PC-3 (cell line): ENCODE data around the gene KRTAP10-7. TPM values are rescaled to one million over a fixed set of nuclear protein-coding genes. Genes with fewer than 3 reads are reported as not detected.

Experiments
- ATAC-seq: fragments of 200-7000 bp; cut with Tn5 transposase; 2 replicates; pipeline ENCODE4 v1.9.1; 2020; ENCODE audit warnings: mild to moderate bottlenecking, moderate library complexity
- BruUV-seq: library from RNA; stranded (reverse); fragments of 400-500 nt; replicated peaks from 2 replicates; lab custom pipeline; 2021; lab: Mats Ljungman, UMichigan
- CTCF ChIA-PET: fragments of 300-600 bp; sonication (Branson Sonifier 250); formaldehyde crosslinking; loops from one replicate; lab custom pipeline; 2022; ENCODE audit warnings: antibody characterized with exemption; lab: Charles Lee
- POLR2A ChIA-PET: fragments of 300-600 bp; sonication (Branson Sonifier 250); formaldehyde crosslinking; loops from one replicate; lab custom pipeline; 2022; ENCODE audit warnings: antibody characterized with exemption; ENCODE audit not compliant: unreplicated experiment; lab: Charles Lee
- DNase-seq: peaks from one replicate; pipeline ENCODE4 v3.0.0-alpha.2; 2015
- H2AFZ ChIP-seq: fragments of 300-600 bp; sonication (generic); 2 replicates; pipeline ENCODE4 v1.6.0; 2016; ENCODE audit warnings: antibody characterized with exemption, low read length
- H3F3A ChIP-seq: fragments of 300-600 bp; sonication (generic); one replicate; pipeline ENCODE4 v1.6.0; 2017; ENCODE audit warnings: antibody characterized with exemption, low read length, control low read depth, mild to moderate bottlenecking; ENCODE audit not compliant: unreplicated experiment
- H3K27ac ChIP-seq: fragments of 300-600 bp; sonication (generic); 2 replicates; pipeline ENCODE4 v1.5.1; 2016; ENCODE audit warnings: mild to moderate bottlenecking, low read length
- H3K27me3 ChIP-seq: fragments of 300-600 bp; sonication (generic); 2 replicates; pipeline ENCODE4 v1.6.1; 2016; ENCODE audit warnings: low read length, mixed read lengths
- H3K36me3 ChIP-seq: fragments of 300-600 bp; sonication (generic); 2 replicates; pipeline ENCODE4 v1.6.1; 2016; ENCODE audit warnings: low read depth, mixed run types, low read length, mixed read lengths
- H3K4me1 ChIP-seq: fragments of 300-600 bp; sonication (generic); 2 replicates; pipeline ENCODE4 v1.5.1; 2016; ENCODE audit warnings: low read length; ENCODE audit not compliant: insufficient read depth
- H3K4me2 ChIP-seq: fragments of 300-600 bp; sonication (generic); 2 replicates; pipeline ENCODE4 v1.6.0; 2016; ENCODE audit warnings: low read length
- H3K4me3 ChIP-seq: fragments of 300-600 bp; sonication (generic); 2 replicates; pipeline ENCODE4 v1.5.1; 2016; ENCODE audit warnings: mild to moderate bottlenecking, low read length, mixed read lengths
- H3K79me2 ChIP-seq: fragments of 300-600 bp; sonication (generic); 2 replicates; pipeline ENCODE4 v1.6.1; 2017; ENCODE audit warnings: low read length, mixed read lengths
- H3K9ac ChIP-seq: fragments of 300-600 bp; sonication (generic); 2 replicates; pipeline ENCODE4 v1.6.0; 2016; ENCODE audit warnings: mild to moderate bottlenecking, low read length
- H3K9me2 ChIP-seq: fragments of 300-600 bp; sonication (generic); replicated peaks from 2 replicates; pipeline ENCODE4 v1.6.1; 2016; ENCODE audit warnings: mixed run types, low read length, mixed read lengths
- H3K9me3 ChIP-seq: fragments of 300-600 bp; sonication (generic); 2 replicates; pipeline ENCODE4 v1.6.1; 2016; ENCODE audit warnings: low read length, mixed read lengths
- H4K20me1 ChIP-seq: fragments of 300-600 bp; sonication (generic); 2 replicates; pipeline ENCODE4 v1.6.1; 2016; ENCODE audit warnings: low read length, mixed read lengths
- CTCF ChIP-seq: fragments of 300-600 bp; sonication (generic); conservative IDR thresholded peaks from 2 replicates; pipeline ENCODE4 v1.5.1; 2017; ENCODE audit warnings: antibody characterized with exemption, low read depth, mild to moderate bottlenecking, low read length
- EZH2 ChIP-seq: fragments of 300-600 bp; sonication (generic); IDR thresholded peaks from one replicate; pipeline ENCODE4 v1.6.1; 2017; ENCODE audit warnings: antibody characterized with exemption, mild to moderate bottlenecking, low read length; ENCODE audit not compliant: unreplicated experiment
- EZH2phosphoT487 ChIP-seq: fragments of 300-600 bp; sonication (generic); IDR thresholded peaks from 2 replicates; pipeline ENCODE4 v1.6.1; 2018; ENCODE audit warnings: mild to moderate bottlenecking, antibody characterized with exemption, low read length, borderline replicate concordance
- intact Hi-C: fragments of 100-400 bp; cut with micrococcal nuclease; formaldehyde crosslinking; loops from 2 replicates; pipeline ENCODE4 v1.9.0; 2023
- total RNA-seq: library from RNA; depleted of rRNA; stranded (reverse); fragments of >200 nt; gene quantifications from 2 replicates; pipeline ENCODE4 v1.2.3, GENCODE V29; 2014

The KRTAP10-7 gene
- total RNA-seq, 1 experiment from 2014 or later: not detected

- intact Hi-C loops: no loop called here
- no TSS peak for BruUV-seq
- H3K4me1 ChIP-seq: no peaks in the 10 kb centered on the region
- no peaks in the 10 kb centered on the region for H3K9me3 ChIP-seq
- DNase-seq: no peak
- TF ChIP-seq EZH2phosphoT487 (no peak), EZH2 (no peak), CTCF (no peak)
- no peak for ATAC-seq
- CTCF ChIA-PET: no interaction called here
- H3K27ac ChIP-seq: no peak within 1 kb of the TSS
- no peak within 1 kb of the TSS for H3K4me2 ChIP-seq
- no peak within 1 kb of the TSS for H3K4me3 ChIP-seq
- no peaks in the 10 kb centered on the region for H3K9me2 ChIP-seq
- H3K9ac ChIP-seq: no peak within 1 kb of the TSS
- H3K27me3 ChIP-seq: no peaks in the 10 kb centered on the region
- H3K79me2 ChIP-seq: no peaks in the 10 kb centered on the region
- no peaks in the 10 kb centered on the region for H3K36me3 ChIP-seq
- no peaks in the 10 kb centered on the region for H3F3A ChIP-seq
- no peaks in the 10 kb centered on the region for H4K20me1 ChIP-seq
- POLR2A ChIA-PET: no interaction called here
- H2AFZ ChIP-seq: no peak within 1 kb of the TSS
These were observed 41.7 kb upstream of the KRTAP10-7 start, which contains the start of gene KRTAP10-3 for GRCh38 chr21:44558695-44559094. TSS of gene KRTAP10-3 (minus strand) at chr21:44558795. CDS start at chr21:44558715, 80 bp downstream.

GRCh38 chr21:44564099-44564498 lies 36.3 kb upstream of the KRTAP10-7 start:
- no peaks in the 10 kb centered on the region for H3K9me2 ChIP-seq

More at GRCh38 chr21:44564099-44564498, 36.3 kb upstream of the KRTAP10-7 start:
- H2AFZ ChIP-seq: no peak overlapping the region
- no peaks in the 10 kb centered on the region for H3K27me3 ChIP-seq
- H3K4me1 ChIP-seq: no peaks in the 10 kb centered on the region
- no peak overlapping the region for H3K4me3 ChIP-seq
- H3K27ac ChIP-seq: no peak overlapping the region
- no peak for DNase-seq
- no peaks in the 10 kb centered on the region for H3K36me3 ChIP-seq
- H3K9ac ChIP-seq: no peak overlapping the region
- no peak for ATAC-seq
- ChIA-PET POLR2A (no interaction called here), CTCF (no interaction called here)
- H4K20me1 ChIP-seq: no peaks in the 10 kb centered on the region
- no peak for TF ChIP-seq EZH2phosphoT487
- TF ChIP-seq EZH2: no peak
- TF ChIP-seq CTCF: no peak
- H3F3A ChIP-seq: no peaks in the 10 kb centered on the region
- no TSS peak for BruUV-seq
- H3K79me2 ChIP-seq: no peaks in the 10 kb centered on the region
- no peaks in the 10 kb centered on the region for H3K9me3 ChIP-seq
- H3K4me2 ChIP-seq: no peak overlapping the region
- intact Hi-C loops: no loop called here
